ENCODE results near the gene NPC1.

- TF ChIP-seq POLR2A (IDR thresholded peaks at IDR 0.05; ENCODE audit: low read depth, low read length) (no peak), POLR2AphosphoS5 (IDR thresholded peaks at IDR 0.05; ENCODE audit: low read depth, low read length) (no peak), TAF1 (IDR thresholded peaks at IDR 0.05; ENCODE audit: low read depth, low read length) (no peak), POU2F2 (IDR thresholded peaks at IDR 0.05; ENCODE audit: low read depth, low read length) (no peak), PAX5 (IDR thresholded peaks at IDR 0.05; ENCODE audit: insufficient read depth, low read length, severe bottlenecking) (no peak), SPI1 (IDR thresholded peaks at IDR 0.05; ENCODE audit: low read depth, low read length) (no peak)
These were observed 87.4 kb downstream of the NPC1 start for GRCh38 chr18:23498877-23499276.
